Measurements from ENCODE around the gene EEFSEC. TPM values are rescaled to one million over a fixed set of nuclear protein-coding genes. Genes with fewer than 3 reads are reported as not detected.

Gene EEFSEC
- total RNA-seq, 3 donors from 2014 or later: 9.7 to 10.9 (median 10.8) TPM

GRCh38 chr3:128338536-128339330, 185.5 kb downstream of the EEFSEC start:
- Histone ChIP-seq H3K4me3 (no peak overlapping the region), H3K4me1 (ENCODE audit: low read depth) (peaks cover 6% of the 10 kb centered on the region), H3K9me3 (no peaks in the 10 kb centered on the region), H3K36me3 (ENCODE audit: low read depth) (no peaks in the 10 kb centered on the region)
- intact Hi-C loops (cut with DNase I, micrococcal nuclease): no loop called here
- ATAC-seq (no peak), DNase-seq (no peak)
- no peak for TF ChIP-seq CTCF (IDR thresholded peaks at IDR 0.05)

GRCh38 chr3:128339491-128340012, 186.3 kb downstream of the EEFSEC start:
- Histone ChIP-seq H3K9me3 (no peaks in the 10 kb centered on the region), H3K4me1 (ENCODE audit: low read depth) (peaks cover 8% of the 10 kb centered on the region), H3K4me3 (no peak overlapping the region), H3K36me3 (ENCODE audit: low read depth) (no peaks in the 10 kb centered on the region)
- ATAC-seq (no peak), DNase-seq (no peak)
- intact Hi-C loops (cut with DNase I, micrococcal nuclease): no loop called here
- TF ChIP-seq CTCF (IDR thresholded peaks at IDR 0.05): no peak

DNA sequence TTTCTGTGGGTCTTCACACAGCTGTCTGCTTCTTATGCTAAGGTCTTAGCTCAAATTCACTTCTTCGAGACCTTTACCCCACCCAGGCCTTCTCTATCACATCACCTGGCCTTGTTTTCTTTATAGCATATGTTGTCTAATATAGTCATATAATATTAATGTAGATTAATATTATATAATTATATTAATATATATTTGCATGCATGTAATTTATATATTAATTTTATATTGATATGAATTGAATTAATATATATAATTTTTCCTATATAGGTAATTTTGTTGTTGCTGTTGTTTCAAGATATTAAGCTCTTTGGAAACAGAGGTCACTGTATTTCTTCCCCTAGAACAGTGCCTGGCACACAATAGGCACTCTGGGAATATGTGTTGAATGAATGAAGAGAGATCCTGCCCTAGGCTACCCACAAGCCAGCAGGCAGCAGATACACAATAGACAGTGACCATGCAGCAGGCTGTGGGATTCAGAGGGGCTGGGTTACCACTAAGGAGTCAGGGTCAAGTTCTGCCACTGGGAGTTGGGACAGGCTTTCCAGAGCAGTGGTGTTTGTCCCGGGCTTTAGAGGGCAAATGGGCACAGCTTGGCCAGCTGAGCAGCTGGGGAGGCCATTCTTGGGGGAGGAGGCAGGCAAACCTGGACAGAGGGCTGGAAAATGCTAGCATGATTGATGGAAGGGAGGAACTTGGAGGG, 187.1 kb downstream of the EEFSEC start:
- TF ChIP-seq CTCF (IDR thresholded peaks at IDR 0.05): no peak
- H3K4me1 ChIP-seq (ENCODE audit: low read depth): peaks cover 8% of the 10 kb centered on the region
- H3K36me3 ChIP-seq (ENCODE audit: low read depth): no peaks in the 10 kb centered on the region
- ATAC-seq (no peak), DNase-seq (no peak)
- no peak overlapping the region for H3K4me3 ChIP-seq
- H3K9me3 ChIP-seq: no peaks in the 10 kb centered on the region
- intact Hi-C loops (cut with DNase I, micrococcal nuclease): no loop called here

DNA sequence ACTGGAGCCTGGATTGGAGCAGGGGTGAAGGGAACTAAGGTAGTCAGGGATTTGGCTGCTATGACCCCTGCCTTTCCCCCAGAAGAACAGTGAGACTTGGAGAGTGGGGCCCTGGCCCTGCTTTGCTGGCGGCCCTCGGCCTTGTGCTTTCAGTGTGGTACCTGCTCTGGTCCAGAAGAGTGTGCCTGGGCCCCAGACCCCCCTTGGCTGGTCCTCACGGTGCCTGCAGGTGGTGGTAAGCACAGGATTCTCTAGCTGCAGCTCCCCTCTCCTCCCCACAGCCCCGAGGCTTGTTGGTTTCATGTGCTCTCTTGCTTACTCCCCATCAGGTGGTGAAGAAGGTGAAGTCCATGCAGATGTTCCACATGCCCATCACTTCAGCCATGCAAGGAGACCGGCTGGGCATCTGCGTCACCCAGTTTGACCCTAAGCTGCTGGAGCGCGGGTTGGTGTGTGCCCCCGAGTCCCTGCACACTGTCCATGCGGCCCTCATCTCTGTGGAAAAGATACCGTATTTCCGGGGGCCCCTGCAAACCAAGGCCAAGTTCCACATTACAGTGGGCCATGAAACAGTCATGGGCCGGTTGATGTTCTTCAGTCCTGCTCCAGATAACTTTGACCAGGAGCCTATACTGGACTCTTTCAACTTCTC, 187.7 kb downstream of the EEFSEC start:
- Histone ChIP-seq H3K36me3 (ENCODE audit: low read depth) (no peaks in the 10 kb centered on the region), H3K4me3 (no peak overlapping the region), H3K9me3 (no peaks in the 10 kb centered on the region), H3K4me1 (ENCODE audit: low read depth) (peaks cover 8% of the 10 kb centered on the region)
- DNase-seq: no peak
- intact Hi-C loops (cut with DNase I, micrococcal nuclease): no loop called here
- TF ChIP-seq CTCF (IDR thresholded peaks at IDR 0.05): no peak
- no peak for ATAC-seq

DNA sequence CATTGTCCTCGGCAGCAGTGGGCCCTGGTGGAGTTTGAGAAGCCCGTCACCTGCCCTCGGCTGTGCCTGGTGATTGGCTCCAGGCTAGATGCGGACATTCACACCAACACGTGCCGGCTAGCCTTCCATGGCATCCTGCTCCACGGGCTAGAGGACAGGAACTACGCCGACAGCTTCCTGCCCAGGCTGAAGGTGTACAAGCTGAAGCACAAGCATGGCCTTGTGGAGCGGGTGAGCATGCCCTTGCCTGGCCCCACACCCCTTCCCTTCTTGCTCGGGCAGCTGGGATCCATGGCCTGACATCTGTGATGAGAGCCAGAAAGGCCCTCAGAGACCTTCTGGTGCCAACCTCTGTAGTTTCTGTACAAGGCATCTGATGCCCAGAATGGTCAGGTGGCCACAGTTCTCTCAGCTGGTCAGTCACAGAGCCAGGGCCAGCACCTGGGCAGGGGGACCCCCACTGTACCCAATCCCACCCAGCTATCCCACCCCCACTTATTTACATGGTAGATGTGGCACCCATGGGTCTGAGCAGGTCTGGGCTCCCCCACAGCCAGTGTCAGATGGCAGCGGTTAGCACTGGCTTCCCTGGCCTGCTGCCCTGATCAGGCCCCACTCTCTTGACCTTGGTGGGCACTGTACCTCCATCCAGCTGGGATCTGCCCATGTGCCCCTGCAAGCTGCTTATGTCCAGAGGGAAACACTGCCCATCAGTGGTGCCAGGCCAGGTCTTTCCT, 188.5 kb downstream of the EEFSEC start:
- Histone ChIP-seq H3K4me1 (ENCODE audit: low read depth) (peaks cover 8% of the 10 kb centered on the region), H3K4me3 (no peak overlapping the region), H3K36me3 (ENCODE audit: low read depth) (no peaks in the 10 kb centered on the region), H3K9me3 (no peaks in the 10 kb centered on the region)
- ATAC-seq (no peak), DNase-seq (no peak)
- intact Hi-C loops (cut with DNase I, micrococcal nuclease): no loop called here
- no peak for TF ChIP-seq CTCF (IDR thresholded peaks at IDR 0.05)

Data from mucosa of descending colon (tissue), 3 donors.